ENCODE results near the gene FOXD4L3.
"Not testable (repeated sequence)": the region's sequence is repeated elsewhere in the genome, so short reads cannot be mapped to it uniquely, and the experiment has no call there.

Gene FOXD4L3

DNA sequence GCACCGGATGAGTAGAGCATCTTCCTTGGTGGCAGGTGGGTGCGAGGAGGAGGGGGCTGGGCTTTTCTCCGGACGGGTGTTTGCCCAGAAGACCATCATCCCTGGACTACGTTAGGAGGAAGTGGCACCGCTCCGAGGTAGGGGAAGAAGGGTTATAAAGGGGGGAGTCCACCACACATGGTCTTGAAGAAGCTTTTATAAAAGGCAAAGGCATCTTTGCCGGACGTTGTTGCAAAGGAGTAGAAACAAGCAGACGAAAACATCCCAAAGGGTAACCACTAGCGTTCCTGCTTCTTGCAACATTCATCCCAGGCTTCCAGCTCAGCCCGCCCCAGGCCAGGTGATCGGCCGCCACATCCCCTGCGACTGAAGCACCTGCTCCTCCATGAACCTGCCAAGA lies at the start of gene FOXD4L3:
TSS of gene FOXD4L3 (plus strand) at position 301 of the 400 bp plus-strand sequence. CDS start at position 386, 85 bp downstream.
- H4K20me1 ChIP-seq (ENCODE audit: control insufficient read depth, insufficient read depth, low read depth, low read length); H3K4me3 ChIP-seq (ENCODE audit: low read length); H3K27ac ChIP-seq (ENCODE audit: low read depth, low read length); H3K4me1 ChIP-seq (ENCODE audit: control insufficient read depth, low read length); H3K4me2 ChIP-seq (ENCODE audit: low read length); H3K9me2 ChIP-seq (replicated peaks; ENCODE audit: control insufficient read depth, low read length); H3K36me3 ChIP-seq (ENCODE audit: control insufficient read depth, low read length); H3F3A ChIP-seq (ENCODE audit: control insufficient read depth, insufficient read depth); H3K79me2 ChIP-seq (ENCODE audit: control insufficient read depth, low read length); H3K9me3 ChIP-seq (ENCODE audit: control insufficient read depth, insufficient read depth, low read length); H3K27me3 ChIP-seq (ENCODE audit: control insufficient read depth, low read length): not testable (repeated sequence)

DNA sequence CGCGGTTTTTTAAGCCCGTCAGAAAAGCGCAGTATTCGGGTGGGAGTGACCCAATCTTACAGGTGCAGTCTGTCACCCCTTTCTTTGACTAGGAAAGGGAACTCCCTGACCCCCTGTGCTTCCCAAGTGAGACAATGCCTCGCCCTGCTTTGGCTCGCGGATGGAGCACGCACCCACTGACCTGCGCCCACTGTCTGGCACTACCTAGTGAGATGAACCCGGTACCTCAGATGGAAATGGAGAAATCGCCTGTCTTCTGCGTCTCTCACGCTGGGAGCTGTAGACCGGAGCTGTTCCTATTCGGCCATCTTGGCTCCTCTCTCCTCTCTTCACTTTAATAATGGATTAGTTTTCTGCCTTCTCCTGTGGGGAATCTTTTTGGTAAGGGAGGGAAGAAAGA lies 21.6 kb upstream of the FOXD4L3 start:
- not testable (repeated sequence) for H3K4me2 ChIP-seq (ENCODE audit: low read length); H3K9me2 ChIP-seq (replicated peaks; ENCODE audit: control insufficient read depth, low read length); H3K79me2 ChIP-seq (ENCODE audit: control insufficient read depth, low read length); H3K4me1 ChIP-seq (ENCODE audit: control insufficient read depth, low read length); H3K4me3 ChIP-seq (ENCODE audit: low read length); H3K36me3 ChIP-seq (ENCODE audit: control insufficient read depth, low read length); H3K9me3 ChIP-seq (ENCODE audit: control insufficient read depth, insufficient read depth, low read length); H3K27ac ChIP-seq (ENCODE audit: low read depth, low read length); H3K27me3 ChIP-seq (ENCODE audit: control insufficient read depth, low read length); H3F3A ChIP-seq (ENCODE audit: control insufficient read depth, insufficient read depth); H4K20me1 ChIP-seq (ENCODE audit: control insufficient read depth, insufficient read depth, low read depth, low read length)

DNA sequence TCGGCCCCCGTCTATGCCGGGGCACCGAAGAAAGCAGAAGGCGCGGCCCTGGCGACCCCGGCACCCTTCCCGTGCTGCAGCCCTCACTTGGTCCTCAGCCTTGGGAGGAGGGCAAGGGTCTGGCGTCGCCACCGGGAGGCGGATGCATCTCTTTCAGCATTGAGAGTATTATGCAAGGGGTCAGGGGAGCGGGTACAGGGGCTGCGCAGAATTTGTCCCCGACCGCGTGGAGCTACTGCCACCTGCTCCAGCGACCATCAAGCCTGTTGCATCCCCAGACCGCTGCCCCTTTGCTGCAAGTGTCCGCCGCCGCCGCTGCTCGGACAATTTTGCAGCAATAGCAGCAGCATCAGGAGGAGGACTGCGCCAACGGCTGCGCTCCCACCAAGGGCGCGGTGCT lies 1.1 kb downstream of the FOXD4L3 start:
- H3K27me3 ChIP-seq (ENCODE audit: control insufficient read depth, low read length); H3K9me3 ChIP-seq (ENCODE audit: control insufficient read depth, insufficient read depth, low read length); H3K4me3 ChIP-seq (ENCODE audit: low read length): not testable (repeated sequence)

DNA sequence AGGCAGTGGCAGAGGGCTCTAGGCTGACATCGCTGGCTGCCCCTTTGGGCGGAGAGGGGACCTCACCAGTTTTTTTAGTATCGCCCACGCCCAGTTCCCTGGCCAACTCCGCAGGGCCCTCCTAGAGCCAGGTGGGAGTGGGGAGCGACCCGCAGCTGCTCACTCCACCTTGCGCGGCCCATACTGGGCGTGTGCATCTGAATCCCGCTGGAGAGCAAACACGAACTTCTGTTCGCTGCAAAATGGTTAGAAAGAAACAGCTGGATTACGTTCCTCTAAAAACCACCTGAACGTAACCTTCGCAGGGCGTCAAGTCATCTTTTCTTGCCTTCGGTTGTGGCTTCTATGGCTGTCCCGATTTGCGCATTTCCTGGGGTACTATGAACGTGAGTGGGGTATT lies 1.5 kb downstream of the FOXD4L3 start:
- not testable (repeated sequence) for H3K9me2 ChIP-seq (replicated peaks; ENCODE audit: control insufficient read depth, low read length); H3F3A ChIP-seq (ENCODE audit: control insufficient read depth, insufficient read depth); H3K27me3 ChIP-seq (ENCODE audit: control insufficient read depth, low read length); H3K9me3 ChIP-seq (ENCODE audit: control insufficient read depth, insufficient read depth, low read length); H3K79me2 ChIP-seq (ENCODE audit: control insufficient read depth, low read length); H3K4me2 ChIP-seq (ENCODE audit: low read length); H3K4me1 ChIP-seq (ENCODE audit: control insufficient read depth, low read length); H3K36me3 ChIP-seq (ENCODE audit: control insufficient read depth, low read length); H3K4me3 ChIP-seq (ENCODE audit: low read length); H4K20me1 ChIP-seq (ENCODE audit: control insufficient read depth, insufficient read depth, low read depth, low read length); H3K27ac ChIP-seq (ENCODE audit: low read depth, low read length)

More for the DNA sequence above, 1.1 kb downstream of the FOXD4L3 start:
- H3K27ac ChIP-seq (ENCODE audit: low read depth, low read length); H3K4me2 ChIP-seq (ENCODE audit: low read length); H3K4me1 ChIP-seq (ENCODE audit: control insufficient read depth, low read length); H3K79me2 ChIP-seq (ENCODE audit: control insufficient read depth, low read length); H3K9me2 ChIP-seq (replicated peaks; ENCODE audit: control insufficient read depth, low read length); H3F3A ChIP-seq (ENCODE audit: control insufficient read depth, insufficient read depth); H3K36me3 ChIP-seq (ENCODE audit: control insufficient read depth, low read length); H4K20me1 ChIP-seq (ENCODE audit: control insufficient read depth, insufficient read depth, low read depth, low read length): not testable (repeated sequence)

DNA sequence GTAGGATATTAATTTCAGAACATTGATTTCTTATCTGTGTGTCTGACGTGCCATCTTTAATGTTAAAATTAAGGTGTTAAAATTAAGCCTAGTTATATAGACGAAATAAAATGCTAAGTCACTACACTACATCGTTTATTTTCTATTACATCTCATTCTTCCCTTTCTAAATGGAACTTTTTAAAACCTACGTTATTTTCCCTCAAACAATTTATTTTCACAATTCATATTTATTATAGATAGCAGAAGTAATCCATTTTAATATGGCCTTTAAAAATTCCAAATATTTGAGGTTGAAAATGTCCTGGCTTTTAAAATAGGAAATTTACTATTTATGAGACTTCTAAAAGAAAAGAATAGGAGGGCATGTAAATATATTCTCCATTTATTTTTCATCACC lies 2.1 kb downstream of the FOXD4L3 start:
- H3K4me1 ChIP-seq (ENCODE audit: control insufficient read depth, low read length); H3K9me2 ChIP-seq (replicated peaks; ENCODE audit: control insufficient read depth, low read length); H3K27ac ChIP-seq (ENCODE audit: low read depth, low read length); H3F3A ChIP-seq (ENCODE audit: control insufficient read depth, insufficient read depth); H3K27me3 ChIP-seq (ENCODE audit: control insufficient read depth, low read length); H3K79me2 ChIP-seq (ENCODE audit: control insufficient read depth, low read length); H3K4me3 ChIP-seq (ENCODE audit: low read length); H3K9me3 ChIP-seq (ENCODE audit: control insufficient read depth, insufficient read depth, low read length); H4K20me1 ChIP-seq (ENCODE audit: control insufficient read depth, insufficient read depth, low read depth, low read length); H3K4me2 ChIP-seq (ENCODE audit: low read length); H3K36me3 ChIP-seq (ENCODE audit: control insufficient read depth, low read length): not testable (repeated sequence)

DNA sequence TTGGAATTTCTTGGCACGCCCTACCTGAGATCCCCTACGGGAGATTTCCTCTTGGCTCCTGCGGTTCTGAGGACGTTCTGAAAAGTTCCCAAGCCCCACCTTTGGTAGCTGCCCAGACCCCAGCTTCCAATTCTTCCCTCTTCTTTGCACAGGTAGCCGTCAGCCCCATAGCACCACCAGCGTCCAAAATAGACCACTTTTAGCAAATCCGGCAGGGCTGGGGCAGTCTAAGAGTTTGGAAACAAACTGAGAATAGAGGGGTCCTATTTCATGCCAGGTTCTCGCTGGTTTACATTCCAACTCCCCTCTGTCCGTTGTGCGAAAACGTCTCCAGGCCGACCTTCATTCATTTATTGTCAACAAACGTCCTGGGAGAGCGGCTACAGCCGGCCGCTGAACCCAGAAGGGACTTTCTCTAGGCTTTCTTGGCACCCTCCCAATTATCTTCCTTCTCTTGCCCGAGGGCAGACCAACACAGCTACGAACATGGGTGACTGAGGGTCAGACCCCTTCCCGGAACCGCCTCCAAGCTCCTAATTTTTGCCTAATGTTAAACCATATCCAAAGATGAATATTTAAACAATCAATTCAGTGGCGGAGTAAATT lies 3.1 kb downstream of the FOXD4L3 start:
- H3K9me2 ChIP-seq (replicated peaks; ENCODE audit: control insufficient read depth, low read length); H3K4me2 ChIP-seq (ENCODE audit: low read length); H3K27me3 ChIP-seq (ENCODE audit: control insufficient read depth, low read length); H3K4me1 ChIP-seq (ENCODE audit: control insufficient read depth, low read length); H3K9me3 ChIP-seq (ENCODE audit: control insufficient read depth, insufficient read depth, low read length); H3F3A ChIP-seq (ENCODE audit: control insufficient read depth, insufficient read depth); H3K79me2 ChIP-seq (ENCODE audit: control insufficient read depth, low read length); H3K36me3 ChIP-seq (ENCODE audit: control insufficient read depth, low read length); H3K27ac ChIP-seq (ENCODE audit: low read depth, low read length); H4K20me1 ChIP-seq (ENCODE audit: control insufficient read depth, insufficient read depth, low read depth, low read length); H3K4me3 ChIP-seq (ENCODE audit: low read length): not testable (repeated sequence)

DNA sequence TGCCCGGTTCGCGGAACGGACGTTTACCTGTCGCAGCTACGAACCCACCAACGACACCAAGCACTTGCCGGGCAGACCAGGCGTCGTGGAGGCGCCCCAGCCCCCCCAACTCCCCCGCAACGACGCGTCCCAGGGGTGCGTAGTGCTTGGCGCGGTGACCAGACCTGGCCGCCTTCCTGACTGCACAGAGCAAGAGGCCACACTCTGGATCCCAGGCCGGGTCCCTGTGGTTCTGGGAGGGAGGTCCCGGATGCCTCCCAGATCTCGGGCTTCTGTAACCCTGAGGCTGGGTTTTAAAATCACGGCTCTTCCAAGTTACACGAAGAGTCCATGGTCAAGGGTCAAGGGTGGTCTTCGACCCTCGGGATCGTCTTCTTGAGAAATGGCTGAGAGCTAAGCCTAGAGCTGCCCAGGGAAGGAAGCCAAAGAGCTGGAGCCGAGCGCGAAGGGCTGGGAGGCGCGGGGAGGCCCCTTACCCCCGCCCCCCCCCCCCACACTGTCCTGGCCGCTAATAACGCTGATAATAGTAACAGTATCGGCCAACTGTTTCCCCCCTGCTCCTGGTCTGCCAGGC lies 3.8 kb downstream of the FOXD4L3 start:
- H3K27ac ChIP-seq (ENCODE audit: low read depth, low read length); H3K9me2 ChIP-seq (replicated peaks; ENCODE audit: control insufficient read depth, low read length); H3K4me1 ChIP-seq (ENCODE audit: control insufficient read depth, low read length); H4K20me1 ChIP-seq (ENCODE audit: control insufficient read depth, insufficient read depth, low read depth, low read length); H3K27me3 ChIP-seq (ENCODE audit: control insufficient read depth, low read length); H3K79me2 ChIP-seq (ENCODE audit: control insufficient read depth, low read length); H3K36me3 ChIP-seq (ENCODE audit: control insufficient read depth, low read length); H3K4me2 ChIP-seq (ENCODE audit: low read length); H3K9me3 ChIP-seq (ENCODE audit: control insufficient read depth, insufficient read depth, low read length); H3K4me3 ChIP-seq (ENCODE audit: low read length); H3F3A ChIP-seq (ENCODE audit: control insufficient read depth, insufficient read depth): not testable (repeated sequence)

DNA sequence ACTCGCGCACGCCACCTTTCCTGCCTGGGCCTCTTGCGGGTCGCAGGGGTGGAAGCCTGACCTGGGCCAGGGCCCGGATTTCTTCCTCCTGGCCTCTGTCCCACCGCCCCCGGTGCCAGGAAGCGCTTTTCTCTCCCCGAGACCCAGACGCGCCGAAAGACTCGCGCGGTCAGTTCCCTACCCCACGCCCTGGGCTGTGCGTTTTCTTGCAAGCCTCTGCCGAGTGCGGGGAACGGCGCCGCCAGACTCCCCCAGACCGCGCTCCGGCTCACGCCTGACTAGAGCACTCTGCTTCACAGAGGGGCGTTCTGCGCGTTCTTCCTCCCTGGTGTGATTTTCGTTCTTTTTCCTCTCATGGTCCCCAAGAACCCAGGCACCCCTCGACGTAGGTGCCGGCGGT lies 4.5 kb downstream of the FOXD4L3 start:
- not testable (repeated sequence) for H3K9me3 ChIP-seq (ENCODE audit: control insufficient read depth, insufficient read depth, low read length); H3K79me2 ChIP-seq (ENCODE audit: control insufficient read depth, low read length); H4K20me1 ChIP-seq (ENCODE audit: control insufficient read depth, insufficient read depth, low read depth, low read length); H3K27ac ChIP-seq (ENCODE audit: low read depth, low read length); H3K9me2 ChIP-seq (replicated peaks; ENCODE audit: control insufficient read depth, low read length); H3K4me3 ChIP-seq (ENCODE audit: low read length); H3K4me2 ChIP-seq (ENCODE audit: low read length); H3K4me1 ChIP-seq (ENCODE audit: control insufficient read depth, low read length); H3F3A ChIP-seq (ENCODE audit: control insufficient read depth, insufficient read depth); H3K27me3 ChIP-seq (ENCODE audit: control insufficient read depth, low read length); H3K36me3 ChIP-seq (ENCODE audit: control insufficient read depth, low read length)

Measured in DOHH2 (cell line).